ENCODE data around the gene MSANTD1.

Gene MSANTD1

DNA sequence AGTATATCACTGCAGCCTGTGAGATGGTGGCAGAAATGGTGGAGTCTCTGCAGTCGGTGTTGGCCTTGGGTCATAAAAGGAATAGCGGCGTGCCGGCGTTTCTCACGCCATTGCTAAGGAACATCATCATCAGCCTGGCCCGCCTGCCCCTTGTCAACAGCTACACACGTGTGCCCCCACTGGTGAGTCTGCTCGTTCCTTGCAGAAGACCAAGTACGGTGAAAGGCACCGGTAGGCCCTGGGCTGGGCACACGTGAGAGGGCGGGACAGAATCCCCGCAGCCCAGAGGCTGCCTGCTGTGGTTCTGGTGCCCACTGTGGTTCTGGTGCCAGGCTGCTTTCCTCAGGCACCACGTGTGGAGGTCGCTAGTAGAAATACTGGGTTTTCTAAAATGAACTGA lies 31.2 kb upstream of the MSANTD1 start:
- DNase-seq: no peak

- DNase-seq: no peak
These were observed 29.9 kb upstream of the MSANTD1 start for GRCh38 chr4:3218824-3219760.

- no peak for DNase-seq
These were observed 29.0 kb upstream of the MSANTD1 start for GRCh38 chr4:3219761-3220475.

DNA sequence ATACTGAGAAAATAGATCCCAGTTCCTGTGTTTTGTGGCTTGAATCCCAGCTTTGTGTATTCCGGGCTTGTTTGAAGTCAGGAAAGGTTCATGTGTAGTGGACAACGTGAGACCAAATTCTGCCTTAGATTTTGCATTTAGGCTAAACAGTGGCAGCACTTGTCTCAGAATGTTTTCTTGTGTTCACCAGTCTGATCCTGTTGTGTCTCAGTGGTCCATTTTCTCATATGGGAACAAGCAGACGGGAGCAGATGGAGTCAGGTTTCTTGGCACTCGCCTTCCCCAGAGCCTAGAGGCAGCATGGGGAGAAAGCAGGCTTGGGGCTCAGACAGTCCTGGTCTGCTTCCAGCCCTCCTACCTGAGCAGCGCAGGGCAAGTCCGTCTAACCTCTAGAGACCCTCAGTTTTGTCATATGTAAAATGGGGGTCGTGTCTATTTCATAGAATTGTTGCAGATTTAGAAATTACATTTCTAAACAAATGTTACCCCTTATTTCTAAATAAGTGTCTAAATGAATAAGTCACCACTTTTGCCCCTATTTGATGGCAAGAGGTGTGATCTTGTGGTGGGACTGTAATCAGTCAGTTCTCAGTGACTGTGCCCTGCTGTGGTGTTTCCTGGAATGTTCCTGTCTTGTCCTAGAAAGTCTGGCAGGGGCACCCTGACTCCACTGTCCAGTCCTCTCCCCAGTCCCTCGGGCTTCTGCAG lies 28.3 kb upstream of the MSANTD1 start:
- DNase-seq: no peak

DNA sequence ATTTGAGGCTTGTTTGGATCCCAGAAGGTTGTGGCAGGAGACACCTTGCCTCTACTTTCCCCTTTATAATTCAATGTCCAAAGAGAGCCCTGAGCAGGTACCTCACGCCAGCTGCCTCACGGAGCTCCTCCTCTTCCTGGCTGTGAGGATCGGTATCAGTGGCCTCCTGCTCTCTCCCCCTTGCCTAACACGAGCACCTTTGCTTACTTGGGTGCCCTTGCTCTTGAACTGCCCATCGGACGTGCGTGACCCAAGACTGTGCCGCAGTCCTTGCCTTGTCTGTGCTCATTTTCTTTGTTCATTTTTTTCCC lies 27.8 kb upstream of the MSANTD1 start:
- no peak for DNase-seq

DNA sequence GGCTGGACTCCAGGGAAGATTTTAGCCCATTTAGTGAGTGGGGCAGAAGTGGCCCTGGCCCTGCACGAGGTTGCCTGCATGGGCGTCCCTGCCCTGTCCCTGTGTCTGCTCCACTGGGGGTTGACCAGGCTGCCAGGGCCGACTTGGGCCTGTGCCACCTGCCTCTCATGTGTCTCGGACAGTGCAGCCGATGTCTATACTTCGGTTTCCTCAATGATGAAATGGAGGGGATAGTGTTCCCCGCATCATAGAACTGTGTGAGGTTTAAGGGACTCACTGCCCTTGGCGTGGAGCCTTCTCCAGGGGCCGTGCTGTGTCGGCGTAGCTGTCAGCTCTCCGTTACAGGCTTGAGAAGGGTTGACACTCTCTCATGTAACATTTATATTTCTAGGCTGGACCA lies 27.0 kb upstream of the MSANTD1 start:
- no peak for DNase-seq

GRCh38 chr4:3223346-3223745 lies 25.6 kb upstream of the MSANTD1 start:
- no peak for DNase-seq

DNA sequence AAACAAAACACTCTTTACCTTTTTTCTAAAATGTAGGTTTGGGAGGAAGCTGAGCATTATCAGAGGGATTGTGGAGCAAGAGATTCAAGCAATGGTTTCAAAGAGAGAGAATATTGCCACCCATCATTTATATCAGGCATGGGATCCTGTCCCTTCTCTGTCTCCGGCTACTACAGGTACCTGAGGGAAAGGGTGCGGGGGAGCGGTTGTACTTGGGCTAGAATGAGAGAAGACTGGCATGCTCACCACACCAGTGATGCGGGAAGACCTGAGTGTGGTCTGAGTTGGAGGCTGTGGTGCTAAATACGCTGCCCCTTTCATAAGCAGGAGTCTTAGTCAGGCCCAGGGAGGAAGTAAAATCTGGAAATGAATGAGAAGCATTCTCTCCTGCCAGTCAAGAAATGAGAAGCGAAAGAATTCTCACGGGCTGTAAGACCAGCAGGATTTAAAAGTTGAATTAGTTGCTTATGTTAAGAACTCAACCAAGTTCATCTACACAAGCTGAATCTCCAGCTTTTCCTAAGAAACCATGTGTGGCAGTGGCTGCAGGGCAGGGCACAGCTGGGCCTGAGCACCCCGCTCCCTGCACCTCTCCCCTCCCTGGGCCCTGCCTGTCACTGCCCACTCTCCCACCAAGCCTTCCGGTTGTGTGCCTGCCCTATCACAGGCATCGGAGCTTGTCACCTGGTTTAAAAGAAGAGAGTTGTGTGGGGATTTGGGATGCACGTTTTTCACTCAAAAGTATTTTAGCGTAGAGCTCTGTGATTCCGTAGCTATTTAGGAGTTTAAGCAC lies 24.8 kb upstream of the MSANTD1 start:
- DNase-seq: no peak

- DNase-seq: no peak
These were observed 23.7 kb upstream of the MSANTD1 start for GRCh38 chr4:3225071-3225850.

GRCh38 chr4:3225936-3226335 lies 23.0 kb upstream of the MSANTD1 start:
- DNase-seq: no peak

- DNase-seq: no peak
These were observed 22.5 kb upstream of the MSANTD1 start for GRCh38 chr4:3226467-3226866.

DNA sequence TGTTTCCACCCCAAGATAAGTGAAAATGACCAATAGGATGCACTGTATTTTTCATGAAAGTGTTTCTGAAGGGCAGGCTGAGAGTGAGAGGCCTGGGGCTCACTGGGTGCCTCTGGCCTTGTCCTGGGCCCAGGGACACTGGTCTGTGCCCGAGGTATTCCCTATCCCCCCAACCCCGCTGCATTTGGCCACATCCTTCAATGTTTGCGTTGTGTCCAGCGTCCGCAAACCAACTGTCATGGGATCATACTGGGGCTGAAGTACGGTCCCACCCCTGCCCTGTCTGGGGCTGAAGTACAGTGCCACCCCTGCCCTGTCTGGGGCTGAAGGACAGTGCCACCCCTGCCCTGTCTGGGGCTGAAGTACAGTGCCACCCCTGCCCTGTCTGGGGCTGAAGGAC lies 22.0 kb upstream of the MSANTD1 start:
- DNase-seq: no peak

DNA sequence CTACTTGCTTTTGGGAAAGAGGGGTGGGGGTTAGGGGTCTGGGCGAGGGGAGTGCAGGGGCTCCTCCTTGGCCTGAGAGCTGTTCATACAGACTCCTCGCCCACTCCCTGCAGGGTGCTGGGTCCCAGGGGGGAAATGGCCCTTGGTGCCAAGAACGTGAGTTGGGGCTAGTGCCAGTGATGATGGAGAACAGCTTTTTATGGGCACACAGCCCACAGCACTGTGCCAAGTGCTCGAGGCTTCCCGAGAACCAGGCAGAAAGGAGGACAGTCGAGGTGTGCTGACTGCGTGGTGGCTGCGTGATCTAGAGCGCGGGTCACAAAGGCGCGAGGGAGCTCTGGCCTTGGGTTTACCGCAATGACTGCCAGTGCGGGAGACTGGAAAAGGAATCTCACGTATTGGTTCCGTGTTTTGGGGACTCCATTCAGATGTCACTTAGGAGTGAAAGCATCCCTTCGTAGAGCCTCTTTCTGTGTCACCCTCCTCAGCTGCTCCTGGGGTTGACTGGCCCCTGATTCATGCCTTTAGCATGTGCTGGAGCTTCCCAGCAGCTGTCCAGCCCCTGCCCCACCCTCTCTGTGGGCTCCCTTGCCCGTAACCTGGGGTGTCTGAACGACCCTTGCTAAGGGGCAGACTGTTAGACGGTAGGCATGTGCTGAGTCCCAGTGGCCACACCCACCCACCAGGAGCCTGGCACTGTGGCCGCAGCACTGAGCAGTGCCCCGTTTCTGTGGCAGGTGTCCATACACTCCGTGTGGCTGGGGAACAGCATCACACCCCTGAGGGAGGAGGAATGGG lies 20.9 kb upstream of the MSANTD1 start:
- no peak for DNase-seq

DNA sequence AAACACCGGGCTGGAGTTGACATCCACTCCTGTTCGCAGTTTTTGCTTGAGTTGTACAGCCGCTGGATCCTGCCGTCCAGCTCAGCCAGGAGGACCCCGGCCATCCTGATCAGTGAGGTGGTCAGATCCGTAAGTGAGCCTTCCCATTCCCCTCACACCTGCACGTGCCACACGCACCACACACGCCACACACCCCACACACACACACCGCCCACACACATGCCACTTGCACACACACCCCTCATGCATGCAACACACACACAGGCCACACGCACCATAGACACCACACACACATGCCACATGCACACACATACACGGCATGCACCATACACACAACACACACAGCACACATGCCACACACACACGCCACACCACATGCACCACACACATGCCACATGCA lies 20.1 kb upstream of the MSANTD1 start:
- DNase-seq: no peak

DNA sequence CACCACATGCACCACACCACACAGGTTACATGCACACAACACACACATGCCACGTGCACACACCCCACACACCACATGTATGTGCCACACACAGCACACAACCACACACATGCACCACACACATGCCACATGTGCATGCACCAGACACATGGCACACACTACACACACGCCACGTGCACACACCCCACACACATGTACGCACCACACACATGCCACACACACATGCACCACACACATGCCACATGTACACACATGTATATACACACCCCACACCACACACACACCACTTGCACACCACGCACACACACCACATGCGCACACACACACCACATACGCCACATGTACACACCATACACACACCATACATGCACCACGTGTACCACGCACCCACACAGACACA lies 19.6 kb upstream of the MSANTD1 start:
- no peak for DNase-seq

DNA sequence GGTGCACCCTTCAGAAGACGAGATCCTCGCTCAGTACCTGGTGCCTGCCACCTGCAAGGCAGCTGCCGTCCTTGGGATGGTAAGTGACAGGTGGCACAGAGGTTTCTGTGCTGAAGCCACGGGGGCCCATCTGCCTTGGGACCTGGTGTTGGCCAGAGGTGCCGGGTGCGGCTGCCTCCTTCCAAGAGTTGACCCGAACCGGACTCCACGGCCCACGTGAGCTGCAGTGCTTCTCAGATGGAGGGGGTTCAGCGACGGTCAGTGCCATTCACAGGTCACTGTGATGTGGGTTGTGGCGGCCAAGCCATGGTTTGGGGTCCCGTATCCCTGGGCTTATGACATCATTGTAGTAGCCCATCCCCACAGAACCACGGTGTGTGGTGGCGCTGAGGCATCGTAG lies 19.0 kb upstream of the MSANTD1 start:
- no peak for DNase-seq

DNA sequence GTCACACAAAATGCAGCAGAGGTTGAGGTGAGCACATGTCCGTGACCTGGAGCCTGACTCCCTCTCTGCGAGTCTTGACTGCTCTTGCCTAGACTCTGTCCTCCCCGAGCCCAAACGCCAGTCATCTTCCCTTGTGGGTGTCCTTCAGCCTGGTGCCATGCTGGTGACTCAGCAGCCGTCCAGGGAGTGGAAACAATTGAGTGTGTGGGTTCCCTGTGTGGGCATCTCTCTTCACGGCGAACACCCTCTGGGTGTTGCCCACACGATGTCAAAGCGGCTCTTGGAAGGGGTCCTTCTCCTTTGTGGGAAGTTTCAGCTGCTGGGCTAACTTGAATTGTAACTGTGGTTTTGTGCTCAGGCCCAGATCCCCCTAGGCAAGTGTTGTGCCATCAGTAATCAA lies 17.5 kb upstream of the MSANTD1 start:
- DNase-seq: no peak

DNA sequence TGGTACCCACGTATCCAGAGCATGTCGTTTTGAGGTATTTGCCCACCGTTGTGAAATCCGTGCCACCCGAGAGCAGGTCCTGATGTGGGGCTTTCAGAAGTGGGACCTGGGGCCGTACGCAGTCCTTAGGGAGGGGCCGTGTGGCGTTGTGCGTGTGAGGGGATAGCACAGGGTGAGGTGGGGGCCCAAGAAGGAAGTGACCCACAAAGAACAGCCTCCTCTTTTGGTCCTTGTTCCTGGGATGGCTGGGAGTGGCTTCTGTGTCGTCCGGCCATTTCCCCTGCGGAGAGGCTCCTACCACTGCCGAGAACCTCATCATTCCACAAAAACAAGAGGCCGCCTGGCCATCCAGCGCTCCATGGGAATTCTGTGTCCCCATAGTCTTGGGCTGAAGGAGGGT lies 17.0 kb upstream of the MSANTD1 start:
- DNase-seq: no peak

- DNase-seq: no peak
These were observed 16.1 kb upstream of the MSANTD1 start for GRCh38 chr4:3232871-3233271.

- no peak for DNase-seq
These were observed 15.4 kb upstream of the MSANTD1 start for GRCh38 chr4:3233391-3234071.

All from DMS79 (cell line).